Stimulated activated CD8-positive, alpha-beta memory T cell treated with anti-CD3 and anti-CD28 coated beads, Interleukin-15, amount 100 ng/mL, for 48 hours (primary cell): ENCODE results near the gene GLRB.
"Not testable (repeated sequence)": the region's sequence is repeated elsewhere in the genome, so short reads cannot be mapped to it uniquely, and the experiment has no call there.

Experiments
- DNase-seq, 2 donors: peaks; one replicate each; pipeline ENCODE4 v3.0.0-alpha.2; 2020; ENCODE audit warnings: low read depth in 2 of 2

The GLRB gene

DNA sequence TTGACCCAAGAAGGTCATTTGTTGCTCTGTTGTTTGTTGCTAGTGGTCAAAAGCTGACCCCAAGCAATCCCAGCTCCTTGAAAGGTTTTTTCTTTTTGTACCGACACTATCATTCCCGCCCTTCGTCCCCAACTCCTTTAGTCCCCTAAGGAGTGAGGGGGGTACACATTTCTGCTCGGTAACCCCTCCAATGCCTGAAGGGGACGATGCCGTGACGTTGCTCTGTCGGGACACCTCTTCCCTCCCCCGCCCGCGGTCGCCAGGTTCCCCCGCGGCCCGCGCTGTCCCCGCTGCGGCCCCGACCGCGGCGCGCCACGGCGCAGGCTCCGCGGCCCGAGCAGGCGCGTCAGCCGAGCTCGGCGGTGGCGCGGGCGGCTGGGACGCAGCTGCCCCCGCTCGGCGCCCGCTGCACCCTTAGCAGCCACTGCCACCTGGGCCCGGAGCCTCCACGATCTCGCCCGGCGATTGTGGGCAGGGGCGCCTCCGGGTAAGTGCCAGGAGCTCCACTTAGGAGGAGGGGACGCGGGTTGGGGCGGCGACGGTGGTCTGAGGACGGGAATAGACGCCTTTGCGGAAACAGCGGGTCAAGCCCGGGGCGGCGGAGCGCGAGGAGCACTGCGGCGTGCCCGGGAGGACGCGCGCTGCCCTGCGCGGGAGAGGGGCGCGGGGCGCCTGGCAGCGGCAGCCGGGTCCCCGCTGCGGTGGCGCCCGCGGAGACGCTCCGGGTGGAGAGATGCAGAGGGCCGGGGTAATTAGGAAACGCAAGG lies at the start of gene GLRB:
TSS of gene GLRB (plus strand) at position 340 of the 767 bp plus-strand sequence. CDS start 1,875 bp downstream, outside the sequence.
- no peak for DNase-seq

DNA sequence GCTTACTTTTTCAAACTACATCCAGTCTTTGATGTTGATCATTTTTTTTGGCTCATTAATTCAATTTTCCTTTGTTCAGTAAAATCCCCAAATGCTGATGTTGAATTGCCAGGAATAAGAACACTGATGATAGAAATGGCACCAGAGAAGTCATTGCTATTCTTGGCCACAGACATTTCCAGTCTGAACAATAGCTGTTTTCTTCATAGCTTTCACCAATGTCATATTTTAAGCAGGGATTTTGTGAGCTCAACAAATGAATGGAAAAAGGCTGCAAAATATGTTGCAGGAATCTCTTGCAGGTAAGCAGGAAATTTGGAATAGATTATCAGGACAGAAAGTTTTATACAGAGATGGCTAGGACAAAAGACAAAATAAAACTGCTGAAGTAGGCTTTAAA lies 40.5 kb upstream of the GLRB start:
- no peak for DNase-seq

DNA sequence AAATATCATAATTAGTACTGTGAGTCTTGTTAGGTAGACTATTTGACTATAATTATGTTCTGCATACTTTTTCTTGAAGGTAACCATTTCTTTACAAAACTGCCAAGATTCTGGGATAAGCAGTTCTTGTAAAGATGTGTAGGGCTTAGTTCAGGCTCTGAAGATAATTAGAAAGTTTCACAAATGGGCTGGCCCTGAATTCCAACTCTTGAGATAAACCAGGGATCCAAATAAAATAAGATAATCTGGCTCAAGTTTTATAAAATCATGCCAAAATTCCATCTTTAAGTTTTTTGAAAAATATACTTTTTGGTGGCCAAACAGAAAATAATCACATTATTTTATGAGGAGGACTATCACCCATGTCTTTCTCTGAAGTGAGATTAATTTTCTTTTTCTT lies 35.5 kb upstream of the GLRB start:
- DNase-seq, result no peak

DNA sequence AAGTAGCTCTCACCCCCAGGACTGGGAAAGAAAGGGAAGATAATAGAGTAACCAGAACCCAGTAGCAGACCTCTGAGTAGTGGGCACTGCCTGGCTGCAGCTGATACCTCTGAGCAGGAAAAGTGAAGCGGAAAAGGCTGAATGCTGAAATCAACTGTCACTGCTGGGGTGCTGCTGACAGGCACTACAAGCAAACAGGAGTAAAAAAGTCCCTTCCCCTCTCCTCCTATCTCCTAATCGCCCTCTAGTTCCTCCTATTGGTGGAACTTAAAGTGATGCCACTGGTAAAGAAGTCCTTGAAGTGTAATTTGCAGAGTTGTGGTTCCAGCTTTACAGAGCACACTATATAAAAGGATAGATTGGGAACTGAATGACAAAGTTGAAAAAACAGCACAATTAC lies 32.8 kb upstream of the GLRB start:
- no peak for DNase-seq

DNA sequence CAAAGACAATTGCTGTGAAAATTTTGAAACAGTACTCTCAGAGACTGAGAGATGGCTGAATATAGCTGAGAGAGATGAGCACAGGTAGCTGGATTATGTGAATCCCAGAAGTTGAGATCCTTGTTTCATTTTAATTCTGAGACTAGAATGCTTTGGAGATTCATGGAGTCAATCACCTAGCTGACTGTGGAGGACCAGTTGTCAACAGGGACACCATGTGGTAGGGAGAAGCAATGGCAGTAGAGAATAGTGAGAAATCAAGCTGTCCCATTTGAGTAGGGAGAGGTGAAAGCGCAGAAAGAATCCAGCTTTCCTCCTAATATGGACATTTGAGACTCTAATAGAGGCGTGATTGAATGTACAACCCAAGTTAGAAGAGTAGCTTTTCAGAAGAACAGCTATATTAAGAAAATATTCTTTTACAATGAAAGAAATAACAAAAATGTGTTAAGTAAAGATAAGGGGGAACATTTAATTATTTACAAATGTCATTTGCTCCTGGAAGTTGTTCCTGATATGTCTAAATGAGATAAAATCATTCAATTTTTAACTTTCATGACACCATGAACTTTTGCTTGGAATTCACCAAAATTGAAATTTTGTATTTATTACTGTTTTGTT lies 30.3 kb upstream of the GLRB start:
- no peak for DNase-seq

DNA sequence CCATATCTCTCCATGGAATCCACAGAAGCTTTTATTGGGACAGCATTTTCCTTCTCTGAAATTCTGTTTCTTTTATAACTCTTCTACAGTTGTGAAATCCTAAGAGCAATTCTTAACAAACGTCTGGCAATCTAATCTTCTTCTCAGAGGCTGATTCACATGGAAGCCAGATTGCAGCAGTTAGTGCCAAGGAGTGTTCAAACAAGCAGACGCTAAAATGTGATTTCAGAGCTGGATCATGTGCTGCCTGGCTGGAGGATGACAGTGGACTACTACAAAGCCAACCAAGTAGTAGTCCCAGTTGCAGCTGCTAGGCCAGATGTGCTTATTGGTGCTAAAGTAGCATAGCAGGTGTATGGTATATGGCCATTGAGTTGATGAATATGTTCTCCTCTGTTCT lies 27.7 kb upstream of the GLRB start:
- no peak for DNase-seq

DNA sequence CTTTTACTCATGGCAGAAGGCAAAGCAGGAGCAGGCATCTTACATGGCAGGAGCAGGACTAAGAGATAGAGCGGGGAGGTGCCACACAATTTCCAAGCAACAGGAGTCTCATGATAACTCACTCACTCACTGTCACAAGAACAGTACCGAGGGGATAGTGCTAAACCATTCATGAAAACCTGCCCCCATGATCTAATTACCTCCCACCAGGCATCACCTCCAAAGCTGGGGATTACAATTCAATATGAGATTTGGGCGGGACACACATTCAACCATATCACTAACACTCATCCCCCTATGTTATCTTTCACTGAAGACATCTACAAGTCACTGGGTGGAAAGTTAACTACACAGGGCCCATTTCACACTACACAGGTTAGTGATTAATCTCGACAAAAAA lies 25.4 kb upstream of the GLRB start:
- DNase-seq, result no peak

DNA sequence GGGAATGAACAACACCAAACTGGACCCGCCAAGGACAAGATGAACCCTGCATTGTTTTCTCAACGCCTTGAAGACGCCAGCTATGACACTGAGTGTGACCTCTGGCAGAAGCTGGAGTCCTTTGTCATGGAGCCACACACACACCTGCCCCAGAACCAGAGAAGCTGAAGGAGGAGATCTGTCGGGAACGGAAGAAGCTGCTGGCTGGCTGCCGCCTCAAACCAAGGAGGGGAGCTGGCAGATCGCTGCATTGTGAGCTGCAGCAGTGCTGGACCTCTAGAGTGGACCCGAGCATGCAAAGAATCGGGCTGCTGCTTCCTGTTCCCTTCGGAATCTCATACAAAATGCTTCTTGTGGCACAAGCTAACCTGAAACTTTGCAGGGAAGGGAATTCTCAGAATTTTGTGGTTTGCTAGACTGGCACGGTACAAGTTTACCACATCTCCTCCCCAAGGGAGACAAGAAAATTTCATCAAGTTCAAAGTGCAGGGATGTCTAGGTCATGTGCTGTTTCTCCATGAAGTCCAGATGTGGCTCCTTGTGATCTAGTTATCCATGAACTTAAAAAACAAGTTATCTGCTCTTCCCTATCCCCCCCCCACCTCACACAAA lies 23.4 kb upstream of the GLRB start:
- no peak for DNase-seq

DNA sequence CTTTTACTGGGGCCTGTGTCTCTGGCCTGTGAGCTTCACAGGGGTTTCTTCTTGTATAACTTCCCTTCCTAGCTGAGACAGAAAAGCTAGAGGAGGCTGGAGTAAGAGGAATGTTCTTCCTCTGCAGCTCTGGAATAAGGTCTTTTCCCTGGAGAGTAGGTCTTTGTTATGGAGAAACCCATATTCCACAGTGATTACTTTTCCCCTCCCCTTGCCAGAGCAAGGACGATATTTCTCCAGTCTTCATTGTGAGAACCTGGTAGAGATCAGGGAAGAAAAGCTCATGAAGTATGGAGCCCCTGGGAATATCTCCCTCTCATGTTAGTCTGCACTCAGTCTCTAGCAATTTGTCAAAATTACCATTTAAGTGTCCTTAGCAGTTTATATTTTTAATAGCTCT lies 18.7 kb upstream of the GLRB start:
- no peak for DNase-seq

DNA sequence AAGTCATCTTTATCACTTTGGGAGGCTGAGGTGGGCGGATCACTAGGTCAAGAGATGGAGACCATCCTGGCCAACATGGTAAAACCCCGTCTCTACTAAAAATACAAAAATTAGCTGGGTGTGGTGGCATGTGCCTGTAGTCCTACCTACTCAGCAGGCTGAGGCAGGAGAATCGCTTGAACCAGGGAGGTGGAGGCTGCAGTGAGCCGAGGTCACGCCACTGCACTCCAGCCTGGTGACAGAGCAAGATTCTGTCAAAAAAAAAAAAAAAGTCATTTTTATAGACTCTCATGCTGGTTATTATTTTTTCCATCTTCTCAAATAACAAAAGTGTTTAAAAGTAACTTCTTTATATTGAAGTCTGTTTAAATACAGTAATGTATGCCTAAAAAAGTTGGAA lies 17.1 kb upstream of the GLRB start:
- not testable (repeated sequence) for DNase-seq

DNA sequence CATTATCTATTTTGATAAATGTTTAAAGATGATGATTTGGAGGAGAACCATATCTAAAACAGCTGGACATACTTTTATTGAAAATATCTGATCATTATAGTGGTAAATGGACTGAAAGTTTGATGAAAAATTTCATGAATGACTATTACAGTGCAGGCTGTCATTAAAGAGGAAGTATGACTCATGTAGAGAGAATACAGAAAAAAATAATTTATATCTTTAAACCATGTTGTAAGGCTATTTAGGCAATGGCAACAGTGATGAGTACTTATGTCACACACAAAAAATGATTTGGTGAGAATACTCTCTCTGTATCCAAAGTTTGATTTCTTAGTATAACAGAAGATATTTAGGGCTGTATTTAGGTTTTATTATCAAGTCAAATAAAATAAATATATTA lies 3.9 kb upstream of the GLRB start:
- DNase-seq, result no peak

DNA sequence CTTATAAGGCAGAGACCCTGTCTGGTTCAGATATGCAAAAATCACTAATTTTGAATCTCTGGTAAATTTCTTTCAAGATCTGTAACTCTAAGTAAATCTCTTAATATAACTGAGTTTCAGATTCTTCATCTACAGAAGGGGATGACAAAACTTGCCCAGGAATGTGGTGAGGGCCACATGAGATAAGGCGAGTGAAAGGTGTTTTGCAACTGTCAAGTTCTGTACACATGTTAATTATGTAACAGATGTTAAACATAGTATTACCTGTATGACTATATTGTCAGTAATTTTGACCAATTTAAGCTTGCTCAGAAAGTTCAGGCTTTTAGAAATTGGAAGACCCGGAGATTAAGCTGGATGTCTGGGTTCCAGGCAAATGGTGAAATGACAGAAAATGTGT lies 549 bp upstream of the GLRB start:
- DNase-seq, result no peak

DNA sequence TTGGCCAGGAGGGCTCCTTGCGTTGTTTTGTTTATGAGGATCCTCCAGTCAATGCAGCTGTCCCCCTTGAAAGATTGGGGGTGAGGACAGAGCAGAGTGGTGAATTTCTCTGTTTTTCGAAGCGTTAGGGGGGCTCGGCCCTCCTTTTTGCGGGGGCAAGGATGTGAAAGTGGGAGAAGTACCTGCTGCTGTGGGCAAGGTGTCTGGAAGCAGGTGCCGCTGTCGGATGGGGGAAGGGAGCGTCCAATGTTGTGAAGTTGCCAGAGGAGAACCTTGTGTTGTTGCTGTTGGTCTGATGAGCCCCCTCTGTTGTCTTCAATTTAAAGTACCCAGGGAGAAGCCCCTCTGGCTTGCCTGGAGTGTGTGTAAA lies 613 bp downstream of the GLRB start:
- no peak for DNase-seq

DNA sequence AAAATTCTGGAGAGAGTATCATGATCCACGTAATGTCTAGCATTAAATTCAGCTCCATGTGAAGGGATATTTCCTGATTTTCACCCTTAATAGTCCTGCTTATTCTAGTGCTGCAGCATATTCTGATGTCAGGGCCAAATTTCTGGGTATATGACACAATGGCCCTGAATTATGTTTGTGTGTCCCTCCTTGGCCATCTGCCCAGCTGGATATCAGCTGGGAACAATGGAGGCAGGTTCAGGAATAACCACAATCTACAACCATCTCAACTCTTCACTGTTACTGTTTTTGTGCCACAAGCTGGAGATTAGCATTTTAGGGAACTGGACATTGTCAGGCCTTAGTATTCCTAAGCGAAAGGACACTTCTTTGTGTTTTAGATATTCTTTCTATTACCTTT lies 3.5 kb downstream of the GLRB start:
- no peak for DNase-seq

DNA sequence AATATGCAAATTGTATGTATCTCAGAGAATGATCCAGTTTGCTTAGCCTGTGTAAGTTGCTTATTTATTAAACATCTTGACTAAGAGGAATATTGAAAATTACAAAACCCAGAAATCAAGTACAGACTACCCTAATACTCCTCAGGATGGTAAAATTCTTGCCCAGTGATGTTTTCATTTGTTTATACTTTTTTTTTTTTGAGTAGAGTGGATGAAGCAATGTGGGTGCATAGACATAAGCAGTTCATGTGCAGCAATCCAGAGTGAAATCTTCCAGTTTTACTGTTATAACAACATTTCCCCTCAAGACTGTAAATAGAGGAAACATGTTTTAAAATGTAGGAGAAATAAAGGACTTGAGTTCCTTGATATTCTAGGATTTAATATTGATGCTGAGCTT lies 4.7 kb downstream of the GLRB start:
- DNase-seq, result no peak

DNA sequence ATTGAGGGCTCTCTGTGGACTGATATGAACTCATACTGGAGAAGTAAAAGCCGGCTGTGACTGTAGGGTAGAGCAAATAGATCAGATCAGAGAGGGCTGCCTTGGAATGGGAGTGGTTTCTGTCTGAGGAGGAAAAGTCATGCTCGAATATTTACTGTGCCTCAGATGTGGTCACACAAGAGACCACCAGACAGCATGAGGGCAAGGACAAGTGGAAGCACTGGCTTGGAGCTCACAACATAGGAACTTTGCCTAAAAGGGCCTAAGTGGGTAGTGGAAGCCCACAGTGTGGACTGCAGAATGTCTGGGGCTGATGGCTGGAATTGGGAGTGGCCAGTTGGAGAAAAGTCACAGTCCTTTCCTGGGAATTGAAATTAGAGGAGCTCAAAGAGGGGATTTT lies 19.8 kb downstream of the GLRB start:
- no peak for DNase-seq

DNA sequence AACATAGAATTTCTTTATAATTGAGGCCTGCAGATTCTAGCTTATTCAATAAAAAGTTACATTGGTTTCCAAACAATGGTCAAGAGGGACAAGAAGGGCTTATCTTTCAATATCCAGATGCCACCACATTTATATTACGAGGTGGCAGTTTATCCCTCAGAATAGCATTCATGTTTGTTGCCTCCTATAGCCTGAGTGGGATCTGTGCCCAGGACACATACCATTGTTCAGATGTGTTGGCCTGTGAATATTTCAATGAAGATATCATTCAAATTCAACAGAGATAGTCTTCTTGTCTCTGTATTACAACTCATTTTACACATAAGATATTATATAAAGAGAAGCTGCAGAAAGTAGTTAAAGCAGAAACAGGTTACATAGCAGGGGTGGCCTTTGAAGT lies 20.5 kb downstream of the GLRB start:
- no peak for DNase-seq

DNA sequence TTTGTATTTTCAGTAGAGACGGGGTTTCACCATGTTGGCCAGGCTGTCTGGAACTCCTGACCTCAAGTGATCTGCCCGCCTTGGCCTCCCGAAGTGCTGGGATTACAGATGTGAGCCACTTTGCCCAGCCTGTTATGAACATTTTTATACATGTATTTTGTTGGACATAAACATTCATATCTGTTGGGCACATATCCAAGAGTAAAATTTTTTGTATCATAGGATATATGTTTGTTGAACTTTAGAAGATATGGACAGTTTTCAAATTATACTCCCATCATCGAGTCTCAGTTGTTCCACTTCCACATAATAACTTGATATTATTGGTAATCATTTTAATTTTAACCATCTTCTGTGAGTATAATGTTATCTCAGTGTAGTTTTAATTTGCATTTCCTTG lies 23.6 kb downstream of the GLRB start:
- no peak for DNase-seq

DNA sequence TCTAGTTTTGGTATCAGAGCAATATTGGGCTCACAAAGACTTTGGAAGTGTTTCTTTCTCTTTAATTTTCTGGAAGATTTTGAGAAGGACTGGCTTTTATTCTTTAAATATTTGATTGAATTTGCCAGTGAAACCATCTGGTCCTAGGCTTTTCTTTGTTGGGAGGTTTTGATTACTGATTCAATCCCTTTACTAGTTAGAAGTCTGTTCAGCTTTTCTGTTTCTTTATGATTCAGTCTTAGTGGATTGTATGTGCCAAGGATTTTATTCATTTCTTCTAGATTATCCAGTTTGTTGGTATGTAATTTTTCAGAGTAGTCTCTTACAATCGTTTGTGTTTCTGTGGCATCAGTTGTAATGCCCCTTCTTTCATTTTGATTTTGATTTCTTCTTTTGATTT lies 28.6 kb downstream of the GLRB start:
- DNase-seq, result no peak

DNA sequence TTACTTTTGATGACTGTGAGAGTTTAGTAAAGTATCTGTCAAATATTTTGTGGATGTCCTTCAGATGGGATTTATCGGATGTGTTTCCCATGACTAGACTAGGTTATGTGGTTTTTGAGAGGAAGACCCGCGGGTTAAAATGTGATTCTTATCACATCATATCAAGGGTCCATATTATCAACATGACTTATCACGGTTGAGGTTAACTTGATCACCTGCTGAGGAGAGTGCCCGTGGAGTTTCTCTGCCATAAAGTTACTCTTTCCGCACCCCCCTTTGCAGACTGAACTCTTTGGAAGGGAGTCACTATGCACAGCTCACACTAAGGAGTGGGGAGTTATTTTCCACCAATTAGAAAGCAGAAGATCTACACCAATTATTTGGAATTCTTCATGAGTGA lies 38.7 kb downstream of the GLRB start:
- no peak for DNase-seq

DNA sequence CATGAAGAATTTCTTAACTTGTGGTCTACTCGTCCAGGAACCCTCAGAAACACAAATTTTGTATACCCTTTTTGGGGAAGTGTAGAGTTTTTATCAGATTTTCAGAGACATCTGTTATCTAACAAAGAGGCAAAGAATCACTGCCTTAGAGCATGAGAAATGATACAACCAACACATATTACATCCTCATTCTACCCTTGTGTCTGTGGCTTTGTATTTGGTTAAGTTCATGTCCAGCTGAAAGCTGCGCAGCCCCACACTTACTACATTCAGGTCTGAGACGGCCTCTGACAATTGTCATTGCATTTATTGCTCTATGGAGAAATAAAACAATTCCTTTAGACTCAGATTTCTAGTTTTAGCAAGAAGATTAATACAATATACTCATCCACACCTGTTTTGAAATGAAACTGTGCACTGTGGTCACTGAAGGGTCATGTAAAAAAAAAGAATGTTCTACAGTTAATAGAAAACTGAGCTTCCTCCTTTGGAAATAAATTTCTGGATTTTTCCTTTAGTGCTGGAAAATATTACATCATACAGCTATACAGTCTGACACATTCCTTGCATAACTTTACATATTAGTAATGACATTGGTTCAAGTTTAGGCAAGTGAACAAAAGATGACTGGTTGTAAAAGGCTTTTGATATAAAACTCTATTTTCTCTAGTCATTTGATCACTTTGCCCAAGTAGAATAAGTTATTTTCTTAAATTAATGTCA lies 39.8 kb downstream of the GLRB start:
- DNase-seq, result no peak

DNA sequence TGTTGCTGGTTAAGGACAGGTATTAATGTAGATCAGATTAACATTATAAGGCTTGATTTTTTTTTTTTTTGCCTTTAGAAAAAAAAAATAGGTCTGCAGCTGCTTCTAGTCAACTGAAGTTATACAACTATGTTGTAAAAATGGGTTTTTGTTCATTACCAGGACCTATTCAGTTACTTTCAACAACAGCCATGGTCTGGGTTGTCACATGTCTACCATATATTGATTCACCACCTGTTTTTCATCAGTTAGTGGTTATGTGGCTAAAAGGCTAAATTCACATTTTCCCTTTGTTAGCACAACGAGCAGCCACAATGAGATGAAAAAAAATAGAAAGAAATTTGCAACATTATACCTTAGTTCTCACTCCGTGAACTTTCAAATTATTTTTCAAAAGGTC lies 45.5 kb downstream of the GLRB start:
- DNase-seq, result no peak

DNA sequence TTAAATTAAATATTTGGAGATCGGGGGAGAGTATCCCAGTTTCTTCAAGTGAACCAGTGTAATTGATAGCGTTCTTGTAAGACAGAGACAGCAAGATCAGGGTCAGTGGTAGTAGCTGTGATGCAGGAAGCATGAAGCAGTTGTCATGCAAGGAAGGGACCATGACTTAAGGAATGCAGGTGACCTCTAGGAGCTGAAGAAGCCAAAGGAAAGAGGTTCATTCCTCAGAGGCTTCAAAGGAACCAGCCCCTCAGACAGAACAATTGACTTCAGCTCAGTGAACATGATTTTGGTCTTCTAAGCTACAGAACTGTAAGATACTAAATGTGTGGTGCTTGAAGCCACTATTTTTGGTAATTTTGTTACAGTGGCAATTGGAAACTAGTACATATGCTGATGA lies 51.6 kb downstream of the GLRB start:
- DNase-seq, result no peak
